ENCODE data around the gene PPP1R14B.

GRCh38 chr11:64219354-64219684, 27.4 kb downstream of the PPP1R14B start:
- TF ChIP-seq CTCF (conservative IDR thresholded peaks at IDR 0.05) (no peak), EZH2 (IDR thresholded peaks at IDR 0.05; ENCODE audit: low read depth) (no peak)
